DMS153 (cell line): Measurements from ENCODE around the gene DAZAP1.
A peak's percentile ranks its signal among the peaks of the same experiment; 100 is the strongest.

Experiments used
- DNase-seq: peaks from one replicate; lab custom pipeline; 2025; lab: John Stamatoyannopoulos, UW

DAZAP1 gene

DNA sequence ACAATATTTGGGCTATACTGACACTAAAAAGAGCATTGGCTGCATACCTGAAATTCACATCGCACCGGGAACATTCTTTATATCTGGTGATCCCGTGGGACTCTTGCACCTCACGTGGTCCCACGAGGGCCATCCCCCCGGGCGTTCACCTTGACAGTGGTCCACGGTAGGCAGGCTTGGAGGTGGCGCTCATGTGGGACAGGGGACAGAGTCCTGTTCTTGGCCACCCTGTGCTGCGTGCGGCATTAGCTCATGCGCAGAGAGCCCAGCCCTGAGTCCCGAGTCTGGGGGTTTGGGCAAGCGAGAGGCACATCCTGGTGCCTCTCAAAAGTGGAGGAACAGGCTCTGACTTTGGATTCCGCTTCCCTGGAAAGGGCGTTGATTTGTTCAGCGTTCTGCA is 13.5 kb upstream of the DAZAP1 start:
- no peak for DNase-seq

DNA sequence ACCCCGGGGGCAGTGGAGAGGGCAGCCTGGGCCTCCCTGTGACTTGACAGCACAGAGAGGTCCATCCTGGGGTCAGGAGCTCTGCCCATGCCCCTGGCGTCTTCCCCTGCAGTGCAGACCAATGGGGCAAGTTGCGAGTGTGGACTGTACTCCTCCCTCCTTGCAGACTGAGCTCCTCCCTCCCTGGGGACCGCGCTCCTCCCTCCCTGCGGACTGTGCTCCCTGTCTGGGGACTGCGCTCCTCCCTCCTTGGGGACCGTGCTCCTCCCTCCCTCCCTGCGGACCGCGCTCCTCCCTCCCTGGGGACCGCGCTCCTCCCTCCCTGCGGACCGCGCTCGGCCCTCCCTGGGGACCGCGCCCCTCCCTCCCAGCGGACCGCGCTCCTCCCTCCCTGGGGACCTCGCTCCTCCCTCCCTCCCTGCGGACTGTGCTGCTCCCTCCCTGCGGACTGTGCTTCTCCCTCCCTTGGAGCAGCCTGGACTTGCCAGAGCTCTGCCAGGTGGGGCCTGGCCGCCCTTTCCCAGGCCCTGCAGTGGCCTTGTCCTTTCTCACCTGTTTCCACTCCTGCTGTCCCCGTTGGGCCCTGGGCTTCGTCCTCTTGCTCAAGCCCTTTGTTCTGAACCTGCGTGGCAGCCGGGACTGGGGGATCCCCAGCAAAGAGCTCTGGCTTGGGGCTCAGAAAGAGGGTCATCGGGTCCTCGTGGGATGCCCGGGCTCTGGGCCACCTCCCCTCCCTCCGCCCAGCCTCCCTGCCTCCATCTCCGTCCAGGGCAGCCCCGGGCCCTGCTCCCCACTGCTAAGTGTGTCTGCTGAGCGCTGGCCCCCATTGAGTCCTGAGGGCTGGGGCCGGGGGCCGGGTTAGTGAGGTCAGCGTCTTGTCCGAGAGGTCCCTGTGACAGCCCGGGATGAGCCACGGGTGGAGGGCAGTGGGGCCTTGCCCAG is 12.9 kb upstream of the DAZAP1 start:
- DNase-seq = no peak

DNA sequence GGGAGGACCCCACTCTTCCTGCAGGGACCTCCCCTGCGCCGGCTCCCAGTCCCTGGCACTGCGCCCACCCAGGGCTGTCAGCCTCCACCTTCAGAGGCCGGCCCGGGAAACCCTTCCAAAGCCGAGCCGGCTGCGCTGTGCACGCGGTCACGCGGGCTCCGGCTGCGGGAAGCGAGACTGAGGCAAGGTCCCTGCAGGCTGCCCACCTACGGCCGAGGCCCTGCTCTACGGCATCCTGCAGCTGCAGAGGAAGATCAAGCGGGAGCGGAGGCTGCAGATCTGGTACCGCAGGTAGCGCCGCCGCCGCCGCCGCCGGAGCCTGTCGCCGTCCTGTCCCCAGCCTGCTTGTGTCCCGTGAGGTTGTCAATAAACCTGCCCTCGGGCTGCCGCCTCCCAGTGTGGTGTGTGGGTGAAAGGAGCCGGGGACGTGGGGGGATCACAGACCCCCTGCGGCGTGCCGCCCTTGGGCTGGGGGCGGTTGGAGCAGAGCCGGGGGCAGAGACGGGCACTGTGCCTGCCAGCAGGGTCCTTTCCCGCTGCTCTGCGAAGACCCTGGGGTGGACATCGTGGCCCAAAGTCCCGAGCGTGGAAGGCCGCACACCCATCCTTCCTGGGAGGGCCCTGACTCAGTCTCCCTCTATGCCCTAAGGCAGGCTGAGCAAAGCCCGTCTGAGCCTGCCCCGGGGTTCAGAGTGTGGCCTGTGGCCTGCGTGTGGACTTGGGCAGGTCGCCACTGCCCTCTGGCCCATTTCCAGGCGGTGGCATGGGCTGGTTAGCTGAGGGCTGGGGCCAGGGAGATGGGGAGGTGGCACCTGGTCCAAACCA is 12.0 kb upstream of the DAZAP1 start:
- no peak for DNase-seq

DNA sequence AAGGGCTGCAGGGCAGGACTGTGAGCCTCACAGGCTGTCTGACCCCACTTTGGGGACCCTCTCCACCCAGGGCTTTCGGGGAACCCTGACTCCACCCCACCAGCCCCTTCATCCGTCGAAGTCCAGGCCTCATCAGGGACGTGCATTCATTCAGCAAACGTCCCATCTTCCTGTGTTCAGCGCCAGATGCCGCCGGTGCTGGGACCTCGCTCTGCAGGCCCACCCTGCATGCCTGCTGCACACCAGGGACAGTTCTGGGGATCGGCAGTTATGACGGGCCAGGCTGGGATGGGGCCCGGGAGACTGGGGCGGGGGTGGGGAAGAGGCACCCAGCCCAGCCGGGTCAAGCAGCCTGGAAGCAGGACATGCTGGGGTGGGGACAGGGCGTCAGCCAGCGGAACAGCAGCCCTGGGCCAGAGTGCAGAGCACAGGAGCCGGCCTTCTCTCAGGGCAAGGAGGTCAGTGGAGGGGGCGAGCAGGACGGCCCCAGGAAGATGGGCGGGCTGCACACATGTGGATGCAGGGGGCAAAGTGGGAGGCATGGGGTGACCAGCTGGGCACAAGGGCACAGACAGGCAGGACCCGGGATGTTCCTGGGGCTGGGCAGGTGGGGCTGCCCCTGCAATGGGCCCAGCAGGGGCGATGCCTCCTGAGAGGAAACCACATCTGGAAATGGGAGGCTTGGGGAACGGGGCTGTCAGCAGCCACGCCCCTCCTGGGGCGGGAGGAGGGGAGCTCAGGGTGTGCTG is 11.2 kb upstream of the DAZAP1 start:
- no peak for DNase-seq

DNA sequence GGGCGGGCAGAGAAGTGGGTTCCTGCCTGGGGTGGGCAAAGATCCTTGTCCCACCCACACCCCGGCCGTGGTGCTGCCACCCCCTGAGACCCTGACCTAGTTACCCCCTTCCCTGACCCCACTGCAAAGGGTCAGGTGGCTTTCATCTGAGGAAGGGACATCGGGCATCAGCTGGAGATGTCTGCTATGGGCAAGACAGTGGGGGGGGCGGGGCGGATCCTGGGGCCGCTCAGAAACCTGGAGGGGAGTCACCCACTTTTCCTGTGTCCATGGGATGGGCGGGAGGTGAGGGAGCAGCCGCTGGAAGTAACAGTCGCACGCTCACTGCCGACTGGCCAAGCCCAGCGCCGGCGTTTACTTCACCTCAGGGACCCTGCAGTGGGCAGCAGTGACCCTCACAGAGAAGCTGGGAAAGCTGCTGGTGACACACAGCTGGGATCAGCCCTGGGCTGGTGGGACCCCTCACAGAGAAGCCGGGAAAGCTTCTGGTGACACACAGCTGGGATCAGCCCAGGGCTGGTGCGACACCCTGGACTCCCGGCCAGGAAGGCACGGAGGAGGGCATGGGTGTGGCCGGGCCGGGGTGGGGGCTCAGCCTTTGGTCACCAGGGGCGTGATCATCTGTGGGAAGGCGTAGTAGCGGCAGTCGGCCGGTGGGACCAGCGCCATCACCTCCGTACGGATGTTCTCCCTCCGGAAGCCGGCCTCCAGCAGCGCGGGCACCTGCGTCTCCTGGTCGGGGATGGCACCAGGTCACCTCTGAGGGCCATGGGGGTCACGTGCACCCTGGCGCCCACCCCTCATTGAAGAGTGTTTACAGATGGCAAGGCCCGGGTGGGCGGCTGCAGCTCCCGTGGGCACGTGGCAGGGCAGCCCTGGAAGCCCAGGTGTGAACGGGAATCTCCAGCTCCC is 10.4 kb upstream of the DAZAP1 start:
- DNase-seq = no peak

DNA sequence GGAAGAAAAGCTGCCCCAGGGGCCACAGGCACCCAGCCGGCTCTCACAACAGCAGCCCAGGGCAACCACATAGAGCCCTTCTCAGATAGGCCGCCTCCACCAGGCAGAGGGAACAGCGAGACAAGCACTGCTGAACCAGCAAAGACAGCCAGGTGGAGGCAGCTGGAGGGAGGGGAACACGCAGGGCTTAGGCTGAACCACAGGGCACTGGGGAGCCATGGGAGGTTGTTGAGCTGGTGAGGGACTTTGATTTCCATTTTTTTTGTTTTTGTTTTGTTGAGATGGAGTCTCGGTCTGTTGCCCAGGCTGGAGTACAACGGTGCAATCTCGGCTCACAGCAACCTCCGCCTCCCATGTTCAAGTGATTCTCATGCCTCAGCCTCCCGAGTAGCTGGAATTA is 9.5 kb upstream of the DAZAP1 start:
- no peak for DNase-seq

DNA sequence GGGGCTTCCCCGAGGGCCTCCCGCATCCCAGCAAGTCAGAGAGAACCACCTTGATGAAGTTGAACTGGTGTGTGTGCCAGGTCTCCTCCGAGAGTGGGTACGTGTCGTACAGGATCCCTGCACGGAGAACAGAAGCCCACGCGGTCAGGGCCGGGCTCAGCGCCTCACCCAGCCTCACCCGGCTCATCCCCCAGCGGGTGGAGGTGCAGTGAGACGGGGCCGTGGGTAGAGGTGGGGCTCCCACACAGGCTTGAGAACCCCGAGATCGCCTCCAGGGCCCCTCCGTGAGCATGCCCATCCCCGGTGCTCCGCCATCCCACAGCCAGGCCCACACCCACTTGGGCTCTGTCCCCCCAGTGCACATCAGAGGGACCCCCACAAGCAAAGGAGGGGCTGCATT is 8.3 kb upstream of the DAZAP1 start:
- no peak for DNase-seq

DNA sequence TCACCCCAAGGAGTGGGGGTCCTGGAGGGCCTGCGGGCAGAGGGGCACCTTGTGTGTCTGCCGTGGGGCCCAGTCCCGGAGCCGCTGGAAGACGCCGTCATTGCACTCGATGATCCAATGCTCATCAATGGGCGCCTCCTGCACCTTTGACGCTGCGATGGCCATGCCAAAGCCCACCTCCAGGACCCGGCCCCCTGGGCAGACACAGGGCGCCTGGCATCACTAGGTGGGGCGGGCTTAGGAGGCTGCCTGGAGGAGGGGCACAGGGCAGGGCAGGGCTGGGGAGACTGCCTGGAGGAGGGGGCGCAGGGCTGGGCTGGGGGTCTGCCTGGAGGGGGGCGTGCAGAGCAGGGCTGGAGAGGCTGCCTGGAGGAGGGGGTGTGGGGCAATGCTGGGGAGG is 7.6 kb upstream of the DAZAP1 start:
- DNase-seq = no peak

DNA sequence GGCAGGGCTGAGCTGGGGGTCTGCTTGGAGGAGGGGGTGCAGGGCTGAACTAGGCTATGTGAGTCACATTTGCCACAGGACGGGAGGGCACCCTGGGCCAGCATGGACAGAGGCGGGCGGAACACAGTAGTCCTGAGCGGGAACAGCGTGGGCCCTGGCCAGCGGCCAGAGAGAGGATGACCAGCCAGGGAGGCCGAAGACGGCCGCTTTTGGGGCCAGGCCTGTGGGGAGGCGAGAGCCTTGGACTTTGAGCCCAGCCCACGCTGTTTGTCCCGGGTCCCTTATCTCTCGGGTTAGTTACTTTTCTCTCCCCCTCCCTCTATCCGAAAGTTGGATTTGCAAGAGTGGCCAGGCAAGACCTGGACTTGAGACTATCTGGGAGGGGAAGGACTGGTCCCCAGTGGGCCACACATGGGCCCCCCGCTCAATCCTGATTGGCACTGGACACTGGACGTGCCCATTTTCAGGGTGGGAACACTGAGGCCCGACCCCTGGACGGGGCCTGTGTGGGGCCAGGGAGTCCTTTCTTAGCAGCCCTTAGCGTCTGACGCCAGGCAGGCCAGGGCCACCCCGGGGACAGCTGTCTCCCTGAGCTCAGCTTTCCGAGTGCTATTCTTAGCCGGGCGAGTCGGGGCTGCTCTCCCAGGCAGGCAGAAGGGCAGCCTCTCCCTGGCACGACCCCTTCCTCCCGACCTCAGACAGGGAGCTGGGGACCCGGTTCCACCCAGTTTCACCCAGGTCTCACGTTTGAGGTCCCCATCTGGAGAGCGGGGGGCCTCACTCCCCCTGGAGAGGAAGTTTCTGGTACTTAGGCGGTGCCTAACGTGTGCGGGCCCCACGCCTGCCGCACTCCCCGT is 6.9 kb upstream of the DAZAP1 start:
- no peak for DNase-seq

DNA sequence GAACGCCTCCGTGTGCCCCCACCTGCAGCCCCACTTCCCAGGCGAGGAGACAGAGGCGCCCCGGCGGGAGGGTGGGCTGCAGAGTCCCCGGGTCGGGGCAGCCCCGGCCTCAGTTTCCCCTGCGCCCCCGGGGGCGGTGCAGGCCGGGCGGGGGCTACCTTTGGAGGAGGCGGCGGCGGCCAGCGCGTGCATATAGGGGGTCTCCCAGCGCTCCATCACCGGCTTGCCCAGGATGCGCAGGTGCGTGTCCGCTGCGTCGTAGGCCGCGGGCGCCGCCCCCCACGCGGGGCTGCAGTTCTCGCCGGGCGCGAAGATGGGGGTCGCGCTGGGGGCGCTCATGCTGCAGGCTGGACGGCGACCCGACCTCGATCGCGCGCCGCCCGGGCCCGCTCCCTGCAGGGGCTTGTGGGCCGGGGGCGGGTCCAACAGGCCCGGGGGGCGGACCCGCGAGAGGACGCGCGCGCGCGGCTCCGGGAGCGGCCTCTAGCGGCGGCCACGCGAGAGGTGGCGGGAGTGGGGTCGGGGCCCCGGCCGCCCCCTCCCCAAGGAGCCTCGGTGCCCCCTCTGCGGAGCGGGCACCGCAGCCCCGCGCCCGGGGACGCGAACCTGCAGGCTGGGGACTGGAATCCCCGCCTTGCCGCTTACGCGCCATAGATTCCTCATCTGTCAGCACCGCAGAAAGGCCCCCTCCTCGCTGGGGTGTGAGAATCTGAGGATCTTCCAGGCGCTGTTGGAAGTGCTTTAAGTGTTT is 6.1 kb upstream of the DAZAP1 start, which contains the start of gene GAMT:
Gene GAMT, minus strand, starts transcription at position 405 of the 751 bp plus-strand sequence. Its CDS starts 66 bp downstream, at position 339.
- no peak for DNase-seq

DNA sequence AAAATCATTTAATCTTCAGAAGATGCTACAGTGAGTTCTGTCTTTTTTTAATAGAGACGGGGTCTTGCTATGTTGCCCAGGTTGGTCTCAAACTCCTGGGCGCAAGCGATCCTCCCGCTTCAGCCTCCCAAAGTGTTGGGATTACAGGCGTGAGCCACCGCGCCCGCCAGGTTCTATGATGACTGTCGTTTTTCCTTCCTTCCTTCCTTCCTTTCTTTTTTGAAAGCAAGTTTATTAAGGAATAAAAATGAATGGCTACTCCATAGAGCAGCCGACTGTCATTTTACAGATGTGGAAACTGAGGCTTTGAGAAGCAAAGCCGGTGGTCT is 5.5 kb upstream of the DAZAP1 start:
- no peak for DNase-seq

DNA sequence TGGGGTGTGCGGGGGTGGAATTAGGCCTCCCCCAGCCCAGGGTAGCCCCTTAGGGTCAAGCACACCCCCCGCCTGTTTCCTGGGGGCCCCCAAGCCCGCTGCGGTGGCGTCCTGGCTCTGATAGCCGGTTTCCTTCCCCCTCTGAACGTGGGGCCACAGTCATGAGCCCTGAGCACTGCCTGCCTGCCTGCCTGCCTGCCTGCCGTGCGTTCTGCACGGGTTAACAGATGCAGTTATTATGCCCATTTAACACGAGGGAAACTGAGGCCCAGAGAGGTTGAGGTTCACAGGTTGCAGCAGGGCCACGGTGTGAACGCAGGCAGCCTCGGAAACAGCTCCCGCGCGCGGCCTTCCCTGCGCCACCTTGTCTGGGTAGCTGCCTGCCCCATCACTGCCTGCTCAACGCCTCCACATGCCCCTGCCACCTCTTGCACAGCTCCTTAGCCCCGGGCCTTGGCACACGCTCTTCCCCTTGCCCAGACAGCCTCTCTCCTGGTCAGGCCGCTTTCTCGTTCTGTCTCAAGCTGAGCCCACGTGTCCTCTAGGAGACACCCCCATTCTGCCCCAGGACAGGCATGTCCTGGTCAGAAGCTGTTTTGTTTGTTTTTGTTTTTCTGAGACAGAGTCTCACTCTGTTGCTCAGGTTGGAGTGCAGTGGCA is 4.8 kb upstream of the DAZAP1 start:
- DNase-seq = no peak

DNA sequence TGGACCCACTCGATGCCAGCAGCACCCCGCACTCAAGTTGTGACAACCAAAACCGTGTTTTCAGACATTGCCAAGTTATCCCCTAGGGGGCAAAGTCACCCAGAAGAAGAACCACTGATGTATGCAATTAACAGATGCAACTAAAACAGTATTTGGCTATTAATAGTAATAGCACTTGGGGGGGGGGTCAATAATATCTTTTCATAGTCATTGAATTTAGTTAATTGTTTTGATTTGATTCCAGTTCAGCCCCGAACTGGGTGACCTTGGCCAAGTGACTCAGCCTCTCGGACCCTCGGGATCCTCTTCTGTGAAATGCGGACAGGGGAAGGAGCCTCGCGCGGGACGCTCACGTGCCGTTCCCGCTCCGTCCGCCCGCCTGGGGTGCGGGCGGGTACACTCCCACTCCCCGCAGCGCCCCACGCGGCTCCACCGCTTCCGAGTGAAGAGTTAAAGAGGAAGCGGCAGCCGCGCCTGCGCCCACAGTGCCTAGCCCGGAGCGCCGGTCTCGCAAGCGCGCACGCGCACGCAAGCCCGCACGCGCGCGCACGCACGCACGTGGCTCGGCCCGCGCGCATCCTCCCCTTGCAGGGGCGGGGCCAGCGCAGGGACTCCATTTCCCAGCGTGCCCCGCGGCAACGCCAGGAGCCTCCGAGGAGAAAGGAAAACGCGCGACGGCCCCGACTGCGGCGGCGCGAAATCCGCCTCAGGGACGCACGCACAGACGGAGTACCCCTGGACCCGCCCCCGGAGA is 435 bp upstream of the DAZAP1 start:
- DNase-seq = peak; percentile 91

DNA sequence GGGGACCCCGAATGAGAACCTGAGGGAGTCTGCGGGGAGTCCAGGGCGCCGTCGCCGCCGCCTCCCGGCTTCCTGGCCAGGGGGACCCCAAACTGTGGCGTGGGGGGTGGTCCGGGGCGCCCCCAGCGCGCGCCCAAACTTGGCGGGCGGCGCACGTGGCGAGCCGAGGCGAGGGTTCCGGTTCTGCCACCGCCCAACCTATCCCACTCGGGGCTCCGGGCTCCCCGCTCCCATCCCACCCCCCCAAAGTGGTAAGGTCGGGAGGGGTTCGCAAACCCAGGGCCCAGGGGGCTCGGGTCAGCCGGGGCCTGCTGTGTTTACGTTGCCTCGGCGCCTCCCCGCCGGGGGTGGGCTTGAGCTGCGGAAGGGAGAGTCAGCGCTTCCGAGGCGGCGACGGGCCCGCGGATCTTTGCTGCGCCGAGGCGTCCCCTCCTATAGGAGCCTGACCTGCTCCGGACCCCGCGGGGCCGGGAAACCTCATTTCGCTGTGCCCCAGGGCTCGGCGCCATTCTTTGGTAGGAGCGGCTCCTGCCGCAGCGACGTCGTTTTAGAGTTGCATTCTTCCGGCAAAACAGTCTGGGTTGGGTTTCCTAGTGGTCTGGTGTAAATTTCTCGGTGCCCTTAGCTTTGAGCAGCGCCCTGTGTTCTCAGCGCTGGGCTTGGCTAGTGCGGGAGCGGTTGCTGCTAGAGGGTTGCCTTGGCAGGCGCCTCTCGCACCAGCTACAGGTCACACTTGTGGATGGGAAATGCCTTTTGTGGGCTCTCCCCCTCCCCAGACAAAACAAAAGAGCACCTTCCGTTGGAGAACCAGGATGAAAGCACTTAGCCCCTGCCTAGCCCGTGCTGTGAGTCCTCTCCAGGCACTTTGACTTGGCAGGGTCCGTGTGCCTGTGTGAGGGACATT is 1.2 kb downstream of the DAZAP1 start:
- DNase-seq = no peak

DNA sequence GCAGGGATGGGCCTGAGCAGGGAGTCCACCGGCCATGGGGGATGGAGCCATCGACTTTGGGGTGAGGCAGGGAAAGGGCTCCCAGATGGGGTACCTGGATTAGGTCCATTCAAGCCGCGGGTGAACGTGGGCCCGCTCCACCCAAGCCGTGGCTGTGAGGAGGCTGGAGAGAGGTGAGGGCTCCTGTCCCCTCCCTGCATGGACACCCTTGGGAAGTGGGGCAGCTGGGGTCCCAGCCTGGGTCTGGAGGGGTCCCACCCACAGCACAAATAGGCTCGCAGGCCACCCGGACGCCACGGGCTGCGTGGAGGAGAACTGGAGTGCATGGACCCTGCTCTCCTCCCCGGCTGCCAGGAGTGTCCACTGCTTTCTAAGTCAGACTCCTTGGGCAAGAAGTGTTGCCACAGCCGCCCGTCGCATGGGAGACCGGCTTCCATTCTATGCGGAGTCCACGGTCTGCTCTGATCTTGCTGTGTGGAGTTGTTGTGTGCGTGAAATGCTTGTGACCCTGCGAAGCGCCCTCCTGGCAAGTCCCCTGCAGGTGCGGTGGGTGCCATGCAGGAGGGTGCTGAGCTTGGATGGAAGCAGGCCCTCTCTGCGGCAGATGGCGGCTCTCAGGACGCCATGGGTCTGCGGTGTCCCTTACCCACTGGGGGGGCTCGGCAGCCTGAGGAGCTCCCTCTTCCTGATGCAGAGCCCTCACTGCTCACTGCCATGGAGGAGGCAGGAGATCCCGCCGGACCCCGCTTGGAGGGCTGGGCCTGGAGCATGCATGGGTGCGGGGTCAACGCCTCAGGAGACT is 2.0 kb downstream of the DAZAP1 start:
- no peak for DNase-seq

DNA sequence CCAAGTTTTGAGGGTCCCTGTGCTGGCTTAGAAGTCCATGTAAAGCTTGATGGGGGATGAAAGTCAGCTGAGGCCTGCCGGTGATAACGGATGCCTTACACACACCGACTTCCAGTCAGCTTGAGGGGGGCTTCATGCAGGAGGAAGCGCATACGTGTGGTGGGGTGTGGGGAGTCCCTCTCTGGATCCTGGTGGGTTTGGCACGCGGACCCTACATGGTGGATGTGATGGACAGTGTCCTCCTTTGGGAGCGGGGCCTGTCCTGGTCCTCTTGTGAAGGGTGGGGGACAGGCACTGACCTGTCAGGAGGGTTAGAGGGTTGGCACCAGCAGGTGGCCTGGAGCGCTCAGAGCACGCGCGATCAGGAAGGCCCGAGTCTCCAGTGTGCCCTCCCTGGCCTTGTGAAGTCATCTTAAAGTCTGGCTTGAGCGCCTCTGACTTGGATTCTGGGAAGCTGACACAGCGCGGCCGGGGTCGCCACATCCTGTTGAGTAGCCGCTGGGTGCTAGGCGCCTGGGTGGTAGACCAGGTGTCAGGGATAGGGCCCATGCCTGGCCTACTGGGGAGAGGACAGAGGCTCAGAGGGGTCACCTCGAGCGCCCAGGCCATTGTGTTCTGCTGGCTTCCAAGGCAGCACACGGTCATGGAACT is 2.9 kb downstream of the DAZAP1 start:
- no peak for DNase-seq
